ENCODE data around the gene CACNB2.

- TF ChIP-seq GATA3 (IDR thresholded peaks at IDR 0.05; ENCODE audit: low read depth, low read length) (no peak), GATA2 (IDR thresholded peaks at IDR 0.05; ENCODE audit: low read depth, low read length) (no peak)
These were observed 4.7 kb downstream of the CACNB2 start for GRCh38 chr10:18144928-18145327.

Measured in SH-SY5Y (cell line).